GM21367 (cell line): ENCODE data around the gene PARM1.

ENCODE experiments used
- ATAC-seq: cut with Tn5 transposase; IDR thresholded peaks from one replicate; pipeline ENCODE4 v1.9.1; 2021; ENCODE audit not compliant: unreplicated experiment

The PARM1 gene

DNA sequence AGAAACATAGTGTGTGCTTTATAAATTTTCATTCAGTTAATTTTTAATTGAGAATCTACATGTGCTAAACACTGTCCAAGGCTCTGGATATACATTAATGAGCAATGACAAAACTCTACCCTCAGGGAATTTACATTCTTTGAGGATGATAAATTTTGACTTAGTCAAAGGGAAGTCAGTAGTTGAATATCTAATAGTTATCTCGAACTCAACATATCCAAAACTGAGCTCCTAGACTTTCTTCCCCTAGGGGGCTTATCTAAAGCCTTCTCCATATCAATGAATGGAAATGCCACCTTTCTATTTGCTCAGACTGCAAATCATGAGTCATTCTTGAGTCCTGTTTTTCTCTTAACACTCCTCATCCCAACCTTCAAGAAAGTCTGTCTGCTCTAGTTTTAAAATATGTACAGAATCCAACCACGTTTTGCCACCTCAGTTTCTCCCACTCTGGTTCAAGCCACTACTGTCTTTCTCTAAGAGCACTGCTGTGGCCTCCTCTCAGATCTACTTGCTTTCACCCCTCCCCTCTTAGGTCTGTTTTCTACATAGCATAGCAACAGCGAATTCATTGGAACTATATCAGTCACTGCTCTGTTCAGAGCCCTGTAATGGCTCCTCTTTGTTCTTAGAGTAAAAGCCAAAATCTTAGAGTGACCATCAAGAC lies 9.5 kb downstream of the PARM1 start:
- no peak for ATAC-seq

DNA sequence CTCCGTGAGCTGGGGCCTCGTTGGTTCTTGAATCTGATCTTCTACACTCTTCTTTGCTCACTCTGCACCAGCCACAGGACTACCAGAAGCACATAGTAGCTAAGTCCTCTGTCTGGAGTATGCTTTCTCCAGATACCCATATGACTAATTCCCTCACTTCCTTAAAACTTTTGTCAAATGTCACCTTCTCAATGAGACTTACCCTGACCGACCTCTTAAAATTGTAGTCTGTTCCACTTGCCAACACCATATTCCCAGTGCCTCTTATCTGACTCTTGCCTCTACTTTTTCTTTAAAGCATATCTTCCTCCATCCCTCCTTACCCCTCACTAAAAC lies 10.0 kb downstream of the PARM1 start:
- no peak for ATAC-seq

DNA sequence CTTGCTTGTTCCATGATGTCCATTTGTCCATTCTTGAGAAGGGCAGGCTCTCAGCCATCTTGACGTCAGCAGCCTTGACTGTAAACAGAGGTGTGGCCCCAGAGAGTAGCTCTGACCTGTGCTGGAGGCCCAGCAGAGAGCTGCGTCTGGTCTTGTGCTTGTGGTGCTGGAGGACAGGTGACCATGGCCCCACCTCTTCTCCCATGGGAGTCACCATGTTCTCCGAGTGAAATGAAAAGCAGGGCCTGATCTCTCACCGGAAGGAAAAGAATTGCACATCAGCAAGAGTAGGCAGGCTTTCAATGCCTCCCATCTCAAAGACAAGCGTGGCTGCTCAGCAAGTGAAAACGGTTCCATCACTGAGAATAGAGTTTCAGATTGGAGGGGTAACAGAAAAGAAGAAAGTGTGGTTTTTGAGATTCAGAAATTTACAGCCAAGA lies 11.5 kb downstream of the PARM1 start:
- ATAC-seq: no peak

- no peak for ATAC-seq
Measured at GRCh38 chr4:74946196-74946595, 13.3 kb downstream of the PARM1 start.

DNA sequence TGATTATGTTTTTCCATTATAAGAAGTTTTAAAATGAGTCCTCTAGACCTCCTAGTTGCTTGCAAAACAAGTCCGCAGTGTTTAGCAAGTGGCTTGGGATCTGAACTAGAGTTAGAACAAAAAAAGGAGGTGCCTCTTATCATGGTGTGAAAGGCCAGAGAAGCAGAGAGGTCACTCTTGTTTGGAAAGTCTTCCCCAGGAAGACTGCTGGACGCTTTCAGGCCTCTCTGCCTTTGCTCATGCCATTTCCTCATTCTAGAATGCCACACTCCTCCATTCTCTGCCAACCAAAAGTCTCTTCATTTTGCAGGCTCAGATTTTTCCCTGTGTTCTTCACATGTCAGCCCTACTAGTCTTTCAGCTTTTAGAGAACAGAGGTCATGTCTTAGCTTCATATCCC lies 14.9 kb downstream of the PARM1 start:
- ATAC-seq: no peak

- no peak for ATAC-seq
Measured at GRCh38 chr4:74948236-74948635, 15.3 kb downstream of the PARM1 start.

DNA sequence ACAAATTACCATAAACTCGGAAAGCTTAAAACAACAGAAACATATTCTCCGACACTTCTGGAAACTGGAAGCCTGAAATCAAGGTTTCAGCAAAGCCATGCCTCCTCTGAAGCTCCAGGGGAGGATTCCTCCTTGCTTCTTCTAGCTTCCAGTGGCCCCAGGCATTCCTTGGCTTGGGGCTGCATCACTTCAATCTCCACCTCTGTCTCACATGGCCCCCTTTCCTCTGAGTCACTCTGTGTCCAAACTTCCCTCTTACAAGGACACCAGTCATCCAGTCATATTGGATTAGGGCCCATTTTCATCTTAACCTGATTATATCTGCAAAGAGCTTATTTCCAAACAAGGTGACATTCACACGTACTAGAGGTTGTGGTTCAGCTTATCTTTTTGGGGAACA lies 17.3 kb downstream of the PARM1 start:
- no peak for ATAC-seq

GRCh38 chr4:74950882-74951281 lies 18.0 kb downstream of the PARM1 start:
- no peak for ATAC-seq

DNA sequence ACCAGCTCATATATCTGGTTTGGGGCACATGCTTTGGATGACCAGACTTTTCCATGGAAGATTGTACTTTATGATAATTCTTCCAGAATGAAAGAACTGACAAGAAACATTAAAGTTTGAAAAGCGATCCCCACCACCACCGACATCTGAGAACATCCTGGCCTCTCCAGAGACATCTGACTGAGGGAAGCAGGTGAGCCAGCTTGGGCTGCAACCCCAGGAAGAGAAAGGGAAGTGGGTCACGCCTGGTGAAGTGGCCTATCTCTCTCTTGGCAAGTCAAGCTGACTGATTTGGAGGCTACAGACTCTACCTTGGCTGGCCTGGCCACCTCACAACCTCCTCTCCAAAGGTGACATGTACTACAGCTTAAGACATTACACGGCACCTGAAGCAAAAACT lies 20.7 kb downstream of the PARM1 start:
- ATAC-seq: no peak

DNA sequence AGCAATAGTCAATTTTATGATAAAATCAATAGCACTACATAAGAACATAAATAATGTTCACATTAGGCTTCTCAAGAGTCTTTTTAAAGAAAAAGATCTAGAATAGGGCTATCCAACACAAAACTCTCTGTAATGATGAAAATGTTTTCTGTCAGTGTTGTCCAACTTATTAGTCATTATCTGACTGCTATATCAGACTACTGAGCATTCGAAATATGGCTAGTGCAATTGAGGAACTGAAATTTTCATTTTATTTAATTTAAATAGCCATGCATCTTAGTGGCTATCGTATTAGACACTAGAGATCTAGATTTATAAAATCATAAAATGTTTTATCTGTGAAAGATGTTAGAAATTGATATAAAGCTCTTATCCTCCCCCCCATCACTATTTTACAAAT lies 26.0 kb downstream of the PARM1 start:
- ATAC-seq: no peak

GRCh38 chr4:74961230-74961629 lies 28.3 kb downstream of the PARM1 start:
- no peak for ATAC-seq

DNA sequence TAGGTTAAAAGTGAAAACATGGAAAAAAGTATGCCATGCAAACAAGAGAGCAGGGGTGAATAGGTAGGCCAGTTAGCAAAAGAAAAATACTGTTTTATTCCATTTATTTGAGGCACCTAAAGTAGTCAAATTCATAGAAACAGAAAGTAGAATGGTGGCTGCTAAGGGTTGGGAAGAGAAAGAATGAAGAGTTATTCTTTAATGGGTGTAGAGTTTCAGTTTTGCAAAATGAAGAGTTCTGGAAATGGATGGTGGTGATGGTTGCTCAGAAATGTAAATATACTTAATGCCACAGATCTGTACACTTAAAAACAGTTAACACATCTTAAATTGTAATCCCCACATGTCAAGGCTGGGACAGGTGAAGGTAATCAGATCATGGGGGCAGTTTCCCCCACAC lies 29.7 kb downstream of the PARM1 start:
- no peak for ATAC-seq

- ATAC-seq: no peak
Measured at GRCh38 chr4:74964311-74964710, 31.4 kb downstream of the PARM1 start.

DNA sequence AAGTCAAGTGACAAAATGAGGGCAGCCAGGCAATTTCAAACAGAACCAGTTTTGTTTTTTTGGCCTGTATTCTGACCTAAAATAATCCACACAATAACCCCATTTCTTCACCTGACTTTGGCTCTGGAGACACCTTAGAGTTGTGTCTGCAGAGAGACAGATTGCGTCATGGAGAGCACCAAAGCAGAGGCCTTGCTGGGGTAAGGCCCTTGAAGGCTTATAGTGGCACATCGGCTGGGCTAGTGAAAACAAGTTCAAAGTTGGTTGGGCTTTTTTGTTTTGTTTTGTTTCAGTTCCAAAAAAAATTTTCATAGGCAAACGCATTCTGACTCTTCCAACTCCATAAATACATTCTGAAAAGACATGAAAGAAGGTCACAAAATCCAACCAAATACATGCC lies 34.4 kb downstream of the PARM1 start:
- no peak for ATAC-seq

DNA sequence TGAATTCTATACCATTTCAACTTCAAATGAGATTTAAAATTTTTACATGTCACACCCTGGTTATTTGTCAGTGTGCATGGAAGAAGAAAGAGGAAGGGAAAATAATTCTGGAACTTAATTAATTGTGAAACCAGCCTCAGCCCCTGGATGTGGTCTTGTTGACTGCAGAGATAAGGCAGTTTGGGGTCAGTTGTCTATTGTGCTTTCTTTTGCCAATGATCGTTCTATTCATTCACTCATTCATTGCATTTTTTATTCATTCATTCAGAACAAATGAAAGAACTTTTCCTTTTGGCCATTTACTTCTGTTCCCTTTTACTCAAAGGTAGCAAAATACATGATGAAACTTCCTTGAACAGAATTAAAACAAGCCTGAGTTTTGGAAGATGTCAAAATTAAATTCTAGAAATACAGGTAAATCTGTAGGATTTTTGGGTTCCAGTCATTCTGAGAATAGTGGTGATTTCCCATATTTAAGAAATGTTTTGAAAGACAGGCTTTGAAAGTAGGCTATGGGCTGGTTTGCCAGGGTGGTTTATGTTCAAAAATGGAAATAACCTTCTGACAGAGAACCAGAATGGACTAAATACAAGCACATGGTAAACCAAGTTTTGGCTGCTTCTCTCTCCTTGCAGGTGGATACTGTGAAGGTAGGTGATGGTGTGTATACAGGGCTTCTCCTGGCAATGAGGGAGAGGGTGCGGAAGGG lies 35.7 kb downstream of the PARM1 start:
- no peak for ATAC-seq

DNA sequence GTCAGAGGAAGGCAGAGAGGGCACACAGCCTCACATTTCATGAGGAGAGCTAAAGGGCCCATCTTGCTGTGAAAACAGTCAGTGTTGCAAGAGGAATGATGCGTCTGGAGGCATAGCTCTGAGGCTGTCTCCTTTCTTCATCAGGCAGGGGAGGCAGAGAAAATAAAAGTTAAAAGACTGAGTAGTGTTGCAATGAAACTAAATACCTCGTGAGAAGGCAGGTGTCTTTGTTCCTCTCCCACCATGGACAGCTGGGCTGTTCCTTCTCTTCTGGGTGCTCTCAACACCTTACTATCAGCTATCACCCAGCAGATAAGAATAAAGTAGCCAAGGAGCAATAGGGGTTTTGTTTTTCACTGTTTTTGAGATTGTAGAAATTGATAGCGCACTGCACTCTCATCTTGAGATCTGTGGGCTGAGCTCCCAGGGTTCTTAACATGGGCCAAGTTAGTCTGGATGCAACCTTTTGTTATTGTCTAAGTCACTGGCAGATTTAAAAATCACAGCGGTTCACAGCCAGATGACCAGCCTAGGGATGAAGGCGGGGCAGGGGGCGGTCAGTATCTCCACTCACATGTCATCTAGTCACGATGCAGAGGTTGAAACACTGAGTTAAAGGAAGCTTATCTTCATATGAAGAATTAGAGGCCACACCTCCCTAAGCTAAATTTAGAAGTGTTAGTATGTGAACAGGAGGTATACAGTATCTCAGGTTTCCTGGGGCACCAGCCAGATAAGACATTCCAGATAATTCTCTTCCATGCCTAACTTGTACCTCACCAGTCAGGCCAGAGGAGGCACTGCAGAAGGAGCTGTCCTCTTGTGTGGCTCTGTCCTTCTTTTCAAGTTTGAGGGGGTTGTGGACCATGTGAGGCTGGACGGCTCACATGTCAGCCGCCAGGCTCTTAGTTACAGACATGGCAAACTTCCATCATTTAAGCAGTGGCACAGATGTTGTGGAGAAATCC lies 36.9 kb downstream of the PARM1 start:
- no peak for ATAC-seq

DNA sequence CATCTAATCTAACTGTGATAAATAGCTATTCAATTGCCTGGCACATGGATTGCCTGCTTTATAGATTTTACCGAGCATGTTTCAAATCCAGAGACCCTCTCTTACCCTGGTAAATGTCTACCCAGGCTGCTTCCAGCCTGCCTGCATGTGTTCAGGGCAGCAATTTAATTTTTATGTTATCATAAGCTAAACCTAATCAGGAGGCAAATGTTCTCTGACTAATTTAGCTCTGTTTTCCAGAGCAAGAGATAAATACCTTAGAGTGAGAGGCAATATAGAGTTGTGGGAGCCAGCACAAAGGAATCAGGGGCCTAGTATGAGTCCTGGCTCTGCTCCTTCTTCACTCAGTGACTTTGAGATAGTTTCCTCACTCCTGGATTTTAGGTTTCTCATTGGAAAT lies 37.7 kb downstream of the PARM1 start:
- ATAC-seq: no peak

DNA sequence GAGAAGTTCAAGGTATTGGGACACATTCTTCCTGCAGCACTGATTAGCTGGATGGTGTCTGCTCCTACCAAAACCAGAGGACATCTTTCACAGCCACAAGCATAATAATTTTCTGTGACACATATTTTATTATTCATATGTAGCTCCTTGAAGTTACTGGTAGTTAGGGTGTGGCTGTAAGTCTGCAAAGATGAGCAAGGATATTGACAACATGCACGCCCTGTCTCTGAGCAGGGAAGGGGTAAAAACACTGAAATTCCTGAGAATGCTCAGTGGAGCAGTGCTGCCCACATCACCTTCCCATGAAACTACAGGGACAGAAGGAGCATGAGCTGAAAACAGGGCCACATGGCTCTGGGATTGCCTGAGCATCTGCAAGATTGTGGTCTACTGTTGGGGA lies 38.9 kb downstream of the PARM1 start:
- ATAC-seq: no peak

- ATAC-seq: no peak
Measured at GRCh38 chr4:74975082-74975481, 42.2 kb downstream of the PARM1 start.

- no peak for ATAC-seq
Measured at GRCh38 chr4:74975848-74976824, 43.2 kb downstream of the PARM1 start.
